Measurements from ENCODE around the gene NFE2.
"Not testable (repeated sequence)": the region's sequence is repeated elsewhere in the genome, so short reads cannot be mapped to it uniquely, and the experiment has no call there.

The NFE2 gene

DNA sequence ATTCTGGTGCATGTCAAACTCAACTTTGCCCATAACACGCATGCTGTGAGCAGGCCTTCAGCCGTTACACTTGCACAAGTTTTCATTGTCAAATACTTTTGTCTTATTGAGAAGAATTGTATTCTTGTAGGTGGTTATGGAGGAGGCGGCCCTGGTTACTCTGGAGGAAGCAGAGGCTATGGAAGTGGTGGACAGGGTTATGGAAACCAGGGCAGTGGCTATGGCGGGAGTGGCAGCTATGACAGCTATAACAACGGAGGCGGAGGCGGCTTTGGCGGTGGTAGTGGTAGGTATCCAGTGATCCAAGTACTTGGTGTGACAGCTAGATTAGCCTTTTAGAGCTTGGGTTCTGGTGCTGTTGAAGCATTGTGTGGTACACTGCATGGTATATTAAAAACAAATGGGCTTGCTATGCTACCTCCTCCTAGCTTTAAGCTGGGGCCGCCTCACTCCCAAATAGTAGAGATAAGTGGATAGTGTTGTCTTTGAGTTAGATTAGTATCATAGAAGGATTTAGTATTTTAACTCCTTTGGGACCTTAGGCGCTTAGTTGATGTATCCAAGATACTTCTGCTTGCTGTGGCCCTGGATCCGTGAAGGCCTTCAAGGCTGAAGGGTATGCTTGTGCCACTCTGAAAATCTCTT, 17.7 kb downstream of the NFE2 start:
- DNase-seq (ENCODE audit: low spot score): no peak

DNA sequence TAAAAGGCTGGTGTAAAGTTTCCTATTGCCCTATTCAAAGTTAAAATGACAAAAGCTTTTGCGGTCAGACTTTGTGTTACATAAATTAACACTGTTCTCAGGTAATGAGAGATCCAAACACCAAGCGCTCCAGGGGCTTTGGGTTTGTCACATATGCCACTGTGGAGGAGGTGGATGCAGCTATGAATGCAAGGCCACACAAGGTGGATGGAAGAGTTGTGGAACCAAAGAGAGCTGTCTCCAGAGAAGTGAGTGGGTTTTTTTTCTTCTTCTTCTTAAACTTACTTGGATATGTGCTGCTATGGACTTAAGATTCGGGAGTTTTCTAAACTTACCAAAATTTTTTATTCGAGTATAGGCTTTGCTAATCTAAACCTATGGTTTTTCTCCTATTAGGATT, 19.1 kb downstream of the NFE2 start:
- DNase-seq (ENCODE audit: low spot score): not testable (repeated sequence)

DNA sequence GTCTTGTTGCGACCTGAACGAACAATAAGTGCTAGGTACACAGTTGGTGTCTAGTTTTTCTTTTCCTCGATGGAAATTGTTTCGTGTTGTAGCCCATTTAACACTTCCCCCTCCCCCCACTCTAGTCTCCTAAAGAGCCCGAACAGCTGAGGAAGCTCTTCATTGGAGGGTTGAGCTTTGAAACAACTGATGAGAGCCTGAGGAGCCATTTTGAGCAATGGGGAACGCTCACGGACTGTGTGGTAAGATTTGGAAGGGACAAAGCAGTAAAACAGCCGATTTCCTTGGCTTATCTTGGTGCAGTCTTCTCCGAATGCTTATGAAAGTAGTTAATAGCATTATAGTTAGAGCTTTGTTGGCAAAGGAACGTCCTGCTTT, 19.6 kb downstream of the NFE2 start:
- not testable (repeated sequence) for DNase-seq (ENCODE audit: low spot score)

DNA sequence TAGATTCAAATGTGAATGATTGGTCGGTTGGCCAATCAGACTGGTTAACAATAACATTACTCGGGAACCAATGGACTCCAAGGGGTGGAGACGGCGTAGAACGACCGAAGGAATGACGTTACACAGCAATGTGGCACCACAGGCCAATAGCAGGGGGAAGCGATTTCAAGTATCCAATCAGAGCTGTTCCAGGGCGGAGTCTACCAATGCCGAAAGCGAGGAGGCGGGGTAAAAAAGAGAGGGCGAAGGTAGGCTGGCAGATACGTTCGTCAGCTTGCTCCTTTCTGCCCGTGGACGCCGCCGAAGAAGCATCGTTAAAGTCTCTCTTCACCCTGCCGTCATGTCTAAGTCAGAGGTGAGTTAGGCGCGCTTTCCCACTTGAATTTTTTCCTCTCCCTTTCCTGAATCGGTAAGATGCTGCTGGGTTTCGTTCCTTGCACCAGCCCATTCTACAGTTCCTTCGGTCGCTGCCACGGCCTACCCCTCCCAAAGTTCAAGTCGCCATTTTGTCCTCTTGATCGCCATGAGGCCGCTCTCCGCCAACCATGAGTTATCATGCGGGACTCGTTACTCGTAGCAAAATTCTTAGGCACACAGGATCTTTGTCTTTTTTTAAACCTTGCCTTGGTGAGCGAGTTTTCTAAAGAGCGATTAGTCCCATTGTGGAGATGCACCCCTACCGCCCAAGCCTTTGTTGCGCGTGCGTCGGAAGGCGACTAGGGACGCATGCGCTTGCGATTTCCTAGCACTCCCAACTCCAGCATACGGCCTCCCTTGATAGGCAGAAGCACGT, 20.2 kb downstream of the NFE2 start, which contains the start of gene HNRNPA1:
HNRNPA1 (plus strand) TSS at position 259 of the 793 bp plus-strand sequence; CDS start at position 341, 82 bp downstream.
- DNase-seq (ENCODE audit: low spot score): peak; percentile 100

DNA sequence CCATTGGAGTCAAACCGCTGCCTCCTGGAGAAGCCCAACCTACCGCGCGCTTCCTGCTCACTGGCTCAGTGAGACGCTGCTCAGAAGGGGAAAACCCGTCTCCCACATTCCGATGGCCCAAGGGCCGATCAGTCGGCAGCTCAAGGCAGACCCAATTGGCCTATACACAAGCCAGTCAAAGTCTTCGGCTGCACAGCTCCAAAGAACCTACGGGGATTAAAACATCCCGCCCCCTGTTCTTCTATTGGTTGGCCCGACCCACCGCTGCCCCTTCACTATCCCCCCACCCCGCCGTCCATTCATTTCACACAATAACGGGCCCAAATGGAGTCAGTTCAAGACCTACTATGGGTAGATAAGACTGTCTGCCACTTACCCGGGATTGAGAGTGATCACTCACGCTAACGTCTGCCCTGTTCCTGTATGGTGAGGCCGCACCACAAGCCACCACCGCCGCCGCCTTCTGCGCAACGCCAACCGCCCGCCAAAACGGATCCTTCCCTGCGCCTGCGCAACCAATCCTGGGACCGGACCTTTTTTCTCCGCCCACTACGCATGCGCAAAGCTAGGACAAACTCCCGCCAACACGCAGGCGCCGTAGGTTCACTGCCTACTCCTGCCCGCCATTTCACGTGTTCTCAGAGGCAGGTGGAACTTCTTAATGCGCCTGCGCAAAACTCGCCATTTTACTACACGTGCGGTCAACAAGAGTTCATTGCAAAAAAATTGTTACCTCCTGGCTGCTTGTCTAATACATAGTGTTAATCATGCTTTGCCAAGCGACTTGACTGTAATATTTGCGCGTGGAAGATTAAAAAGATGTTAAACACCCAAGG, 21.0 kb downstream of the NFE2 start, which contains the start of gene CBX5:
CBX5 (minus strand) TSS at position 491 of the 836 bp plus-strand sequence. CDS start 22,472 bp downstream, outside the sequence.
- peak; percentile 100 for DNase-seq (ENCODE audit: low spot score)

DNA sequence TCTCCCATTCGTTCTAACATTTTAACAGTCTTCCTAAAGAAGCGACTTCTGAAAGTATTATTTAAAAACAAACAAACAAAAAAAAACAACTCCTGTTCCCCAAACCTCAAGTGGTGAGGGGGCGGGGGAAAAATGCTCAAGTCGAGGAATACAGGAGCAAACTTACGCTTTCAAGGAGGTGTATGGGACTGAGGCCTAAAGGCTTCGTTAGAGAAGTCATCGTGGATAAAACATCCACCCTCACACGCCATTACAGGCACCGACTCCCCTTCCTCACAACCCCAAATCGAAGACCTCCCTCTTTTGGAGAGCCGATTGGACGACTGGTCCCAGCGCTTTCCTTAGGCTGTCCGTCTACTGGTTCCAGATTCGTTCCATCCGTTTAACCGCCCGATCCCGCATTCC, 21.6 kb downstream of the NFE2 start:
- no peak for DNase-seq (ENCODE audit: low spot score)

DNA sequence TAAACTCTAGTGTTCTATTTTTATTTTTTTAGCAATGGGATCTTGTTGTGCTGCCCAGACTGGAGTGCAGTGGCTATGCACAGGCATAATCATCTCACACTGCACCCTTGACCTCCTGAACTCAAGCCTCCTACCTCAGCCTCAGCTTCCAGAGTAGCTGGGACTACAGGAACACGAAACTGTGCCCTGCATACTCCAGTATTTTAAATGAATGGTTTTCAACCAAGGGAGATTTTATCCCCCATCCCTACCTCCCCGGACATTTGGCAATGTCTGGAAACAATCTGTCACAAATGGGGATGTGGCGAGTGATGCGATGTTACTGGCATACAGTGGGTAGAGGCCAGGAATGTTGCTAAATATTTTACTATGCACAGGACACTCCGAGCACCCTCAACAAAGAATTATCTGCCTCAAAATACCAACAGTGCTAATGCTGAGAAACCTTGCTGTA, 23.0 kb downstream of the NFE2 start:
- DNase-seq (ENCODE audit: low spot score): no peak

DNA sequence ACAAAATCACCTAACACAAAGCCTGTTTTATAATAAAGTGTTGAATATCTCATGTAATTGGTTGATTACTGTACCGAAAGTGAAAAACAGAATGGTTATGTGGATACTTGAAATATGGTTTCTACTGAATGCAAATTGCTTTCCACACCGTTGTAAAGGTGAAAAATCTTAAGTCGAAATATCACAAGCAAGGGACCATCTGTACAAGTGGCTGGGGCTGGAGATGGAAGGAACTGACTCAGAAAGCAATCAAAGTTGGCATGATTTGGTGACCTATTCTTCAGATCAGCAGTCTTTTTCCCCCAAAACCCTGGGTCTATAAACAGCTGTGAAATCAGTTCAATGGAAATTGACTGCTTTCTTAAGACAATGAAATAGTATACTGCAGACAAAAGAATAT, 24.4 kb downstream of the NFE2 start:
- no peak for DNase-seq (ENCODE audit: low spot score)

DNA sequence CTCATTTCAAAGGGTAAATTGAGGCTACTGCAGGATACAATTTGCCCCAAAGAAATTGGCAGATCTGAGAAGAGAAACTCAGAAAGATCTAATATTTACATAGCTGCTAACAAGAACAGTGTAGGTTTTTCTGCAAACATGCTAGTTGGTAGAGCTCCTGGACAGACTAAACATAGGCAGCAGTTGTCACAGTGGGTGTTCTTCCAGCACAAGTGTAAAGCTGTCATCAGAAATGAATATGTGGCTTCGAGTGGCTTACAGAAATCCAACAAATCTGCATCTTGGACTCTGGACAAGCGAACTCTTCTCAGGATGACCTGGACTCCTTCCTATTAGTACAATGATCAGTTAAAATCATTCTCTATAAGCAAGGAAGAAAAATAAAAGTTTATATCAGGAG, 26.8 kb downstream of the NFE2 start:
- DNase-seq (ENCODE audit: low spot score): no peak

DNA sequence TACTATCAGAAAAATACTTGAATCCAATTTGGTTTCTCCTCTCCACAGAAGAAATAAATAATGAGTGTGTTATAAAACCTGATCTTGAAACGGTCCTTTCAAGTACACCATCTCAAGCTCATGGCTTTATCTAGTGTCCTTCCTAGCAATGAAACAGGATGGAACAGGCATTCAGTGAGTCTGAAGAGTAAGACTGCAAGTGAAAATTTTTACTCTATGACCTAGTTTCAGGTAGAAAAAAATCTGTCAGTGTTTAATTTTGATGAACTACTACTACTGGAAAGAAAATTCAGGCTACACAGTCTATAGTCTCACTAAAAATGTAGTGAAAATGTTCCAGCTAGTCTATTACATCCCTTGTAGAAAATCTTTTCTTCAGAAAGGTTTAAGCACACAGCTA, 28.6 kb downstream of the NFE2 start:
- no peak for DNase-seq (ENCODE audit: low spot score)

DNA sequence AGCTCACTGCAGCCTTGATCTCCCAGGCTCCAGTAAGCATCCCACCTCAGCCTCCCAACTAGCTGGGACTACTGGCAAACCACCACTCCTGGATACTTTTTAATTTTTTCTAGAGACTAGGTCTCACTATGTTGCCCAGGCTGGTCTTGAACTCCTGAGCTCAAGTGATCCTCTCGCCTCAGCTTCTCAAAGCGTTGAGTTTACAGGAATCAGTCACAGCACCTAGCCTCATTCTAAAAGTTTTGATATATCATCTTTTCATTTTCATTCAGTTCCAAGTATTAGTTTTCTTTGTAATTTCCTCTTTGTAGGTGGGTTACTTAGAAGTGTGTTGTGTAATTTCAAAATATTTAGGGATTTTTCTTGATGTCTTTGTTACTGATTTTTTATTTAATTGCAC, 30.5 kb downstream of the NFE2 start:
- DNase-seq (ENCODE audit: low spot score): no peak

DNA sequence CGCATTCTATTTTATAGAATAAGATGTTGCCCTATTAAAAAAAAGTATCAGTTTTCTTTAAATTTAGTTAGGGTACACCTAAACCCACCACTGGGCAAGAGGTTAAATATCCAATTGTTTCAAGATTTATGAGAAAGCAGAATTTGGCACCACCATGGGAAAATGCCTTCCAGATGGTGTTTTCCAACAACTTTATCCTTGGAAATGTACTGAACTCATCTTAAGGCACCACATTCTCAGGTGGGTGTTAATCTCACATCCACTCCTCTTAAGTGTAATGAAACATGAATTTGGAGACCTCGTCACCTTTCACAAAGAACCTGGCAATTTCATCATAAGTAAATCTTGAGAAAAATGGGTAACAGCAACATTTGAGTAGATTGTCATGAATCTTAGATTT, 34.0 kb downstream of the NFE2 start:
- DNase-seq (ENCODE audit: low spot score): no peak

DNA sequence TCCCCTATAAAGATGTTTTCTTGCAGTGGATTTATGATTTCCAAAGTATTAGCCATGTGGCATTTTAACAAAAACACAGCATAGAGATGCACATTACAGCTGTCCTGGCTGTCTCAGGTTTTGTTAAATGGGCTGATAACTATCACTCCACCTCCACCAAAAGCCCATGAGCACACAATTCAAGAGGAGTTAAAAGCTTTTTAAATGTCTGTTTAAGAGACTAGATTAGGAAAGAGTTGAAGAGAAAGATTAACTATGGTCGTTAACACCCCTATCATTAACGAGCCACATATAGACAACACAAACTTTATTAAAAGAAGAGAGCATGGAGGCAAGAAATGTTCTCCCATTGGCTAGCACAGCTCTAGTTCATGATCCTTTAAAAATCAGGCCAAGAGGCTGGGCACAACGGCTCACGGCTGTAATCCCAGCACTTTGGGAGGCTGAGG, 35.4 kb downstream of the NFE2 start:
- DNase-seq (ENCODE audit: low spot score): no peak

DNA sequence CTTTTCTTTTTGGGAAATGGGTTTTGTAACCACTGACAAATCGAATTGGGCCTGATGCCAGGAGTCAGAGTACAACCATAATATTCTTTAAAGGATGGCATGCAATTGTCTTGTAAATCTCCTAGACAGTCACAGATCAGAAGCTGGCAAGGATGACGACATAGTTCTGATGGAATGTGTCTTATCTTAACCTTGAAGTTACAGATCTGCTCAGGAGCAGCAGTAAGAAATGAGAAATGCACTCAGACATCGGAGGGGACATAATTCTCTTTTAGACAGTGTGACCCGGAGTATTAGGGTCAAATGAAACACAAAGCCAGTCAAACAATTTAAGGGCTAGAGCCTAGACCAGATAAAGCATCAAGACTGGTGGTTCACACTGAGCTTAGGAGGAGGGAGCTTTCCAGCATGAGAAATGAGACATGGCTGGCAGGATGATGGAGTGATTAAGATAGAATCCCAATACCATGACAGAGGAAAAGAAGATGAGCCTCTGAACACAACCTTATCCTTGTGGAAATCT, 38.4 kb downstream of the NFE2 start:
- DNase-seq (ENCODE audit: low spot score): no peak

DNA sequence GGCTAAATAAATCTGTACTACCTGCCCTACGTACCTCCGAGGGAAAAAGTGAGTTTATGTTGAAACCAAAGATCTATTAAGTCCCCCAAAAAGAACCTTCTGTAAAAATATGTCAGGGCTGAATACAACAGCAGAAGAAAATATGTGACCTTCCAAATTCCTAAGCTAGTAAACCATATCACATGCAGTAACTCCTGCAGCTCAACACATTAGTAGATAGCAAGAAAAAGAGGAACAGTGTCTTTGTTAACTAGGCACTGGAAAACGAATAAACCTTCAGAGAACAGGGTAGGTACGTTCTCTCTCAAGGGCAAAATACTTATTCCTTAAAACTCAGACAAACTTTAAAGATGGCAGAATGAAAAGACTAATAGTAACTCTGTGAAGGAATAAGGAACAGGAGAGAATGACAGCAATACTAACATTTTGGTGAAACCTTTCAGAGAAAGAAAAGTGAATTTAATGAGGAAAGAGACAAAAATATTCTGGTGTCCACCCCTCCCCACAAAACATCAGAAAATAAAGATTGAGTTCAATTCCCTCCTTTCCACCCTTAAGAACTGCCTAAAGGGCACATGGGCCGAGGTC, 38.9 kb downstream of the NFE2 start:
- DNase-seq (ENCODE audit: low spot score): no peak

DNA sequence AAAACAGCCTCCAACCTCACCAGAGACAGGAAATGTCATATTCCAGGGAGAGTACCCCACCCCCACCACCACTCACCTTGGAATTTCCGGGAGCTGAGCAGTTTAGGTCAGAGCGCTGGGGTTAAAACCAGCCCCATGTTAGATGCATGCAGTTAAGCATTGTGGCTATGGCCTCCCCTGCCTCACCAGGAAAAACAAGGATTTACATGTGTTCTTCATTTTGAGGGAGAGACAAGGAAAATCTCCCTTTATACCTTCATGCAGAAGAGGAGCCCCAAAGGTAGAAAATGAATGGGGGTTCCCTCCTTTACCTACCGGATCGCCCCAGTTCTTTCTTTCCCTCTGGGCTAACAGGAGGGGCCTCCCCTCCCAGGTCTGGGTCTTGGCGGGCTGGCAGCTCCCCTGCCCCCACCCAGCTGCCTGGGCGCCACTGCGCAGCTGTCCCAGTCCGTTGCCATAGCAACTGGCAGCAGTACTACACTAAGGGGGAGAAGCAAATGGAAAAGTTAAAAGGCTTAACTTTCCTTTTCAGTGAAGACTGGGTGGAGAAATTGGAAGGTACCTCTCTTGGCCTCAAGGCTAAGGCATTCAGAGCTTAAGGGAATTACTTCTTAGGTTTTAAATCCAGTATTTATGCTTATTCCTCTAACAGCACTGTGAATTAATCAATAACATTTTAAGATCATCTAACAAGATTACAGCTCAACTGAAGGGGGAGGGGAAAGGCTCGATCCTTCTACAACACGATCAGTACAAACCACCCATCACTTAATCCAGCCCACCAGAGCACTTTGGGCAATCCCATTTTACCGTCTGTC, 41.4 kb downstream of the NFE2 start:
- DNase-seq (ENCODE audit: low spot score): peak; percentile 65

DNA sequence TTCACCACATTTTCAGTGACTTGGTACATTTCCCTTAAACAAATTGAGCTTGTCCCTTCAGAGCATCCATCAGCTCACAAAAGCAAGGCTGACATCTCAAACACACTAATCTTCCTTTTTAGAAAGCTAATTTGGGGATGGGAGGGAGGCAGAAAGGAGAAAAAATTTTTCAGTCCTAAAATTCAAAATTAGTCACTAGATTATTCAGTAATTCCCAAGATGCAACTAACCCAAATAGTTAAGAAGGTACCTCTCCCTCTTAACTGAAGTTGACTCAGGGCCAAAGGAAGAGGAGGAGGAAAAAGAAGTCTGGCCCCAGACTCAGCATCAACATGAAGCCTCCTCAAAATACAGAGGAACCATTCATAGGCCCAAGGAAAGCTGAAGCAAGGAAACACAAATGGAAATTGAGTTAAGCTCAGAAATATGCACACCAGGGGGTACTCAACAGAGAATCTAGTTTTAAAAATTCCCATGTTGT, 42.6 kb downstream of the NFE2 start:
- DNase-seq (ENCODE audit: low spot score): no peak

DNA sequence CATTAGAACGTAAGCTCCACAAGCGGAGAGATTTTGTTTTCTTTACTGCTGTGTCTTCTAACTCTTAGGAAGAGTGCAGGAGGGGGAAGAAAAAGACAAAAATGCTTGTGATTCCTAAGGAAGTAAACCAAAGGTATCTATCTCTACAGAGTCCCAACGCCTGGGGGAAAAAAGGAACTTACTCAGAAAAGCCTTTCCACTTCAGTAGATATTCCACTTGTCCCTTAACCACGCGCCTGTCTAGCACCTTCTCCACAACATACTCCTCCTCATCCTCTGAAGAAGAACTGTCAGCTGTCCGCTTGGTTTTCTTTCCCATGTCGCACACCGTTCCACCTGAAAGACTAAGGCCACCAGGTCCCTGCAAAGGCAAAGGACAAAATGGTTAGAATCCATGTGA, 43.5 kb downstream of the NFE2 start:
- DNase-seq (ENCODE audit: low spot score): no peak

DNA sequence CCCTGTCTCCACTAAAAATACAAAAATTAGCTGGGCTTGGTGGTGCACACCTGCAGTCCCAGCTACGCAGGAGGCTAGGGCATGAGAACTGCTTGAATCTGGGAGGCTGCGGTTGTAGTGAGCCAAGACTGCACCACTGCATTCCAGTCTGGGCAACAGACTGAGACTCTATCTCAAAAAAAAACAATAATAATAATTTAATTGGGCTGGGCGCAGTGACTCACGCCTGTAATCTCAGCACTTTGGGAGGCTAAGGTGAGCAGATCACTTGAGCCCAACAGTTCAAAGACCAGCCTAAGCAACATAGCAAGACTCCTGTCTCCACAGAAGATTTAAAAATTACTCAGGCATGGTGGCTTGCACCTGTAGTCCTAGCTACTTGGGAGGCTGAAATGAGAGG, 47.6 kb downstream of the NFE2 start:
- DNase-seq (ENCODE audit: low spot score): no peak

DNA sequence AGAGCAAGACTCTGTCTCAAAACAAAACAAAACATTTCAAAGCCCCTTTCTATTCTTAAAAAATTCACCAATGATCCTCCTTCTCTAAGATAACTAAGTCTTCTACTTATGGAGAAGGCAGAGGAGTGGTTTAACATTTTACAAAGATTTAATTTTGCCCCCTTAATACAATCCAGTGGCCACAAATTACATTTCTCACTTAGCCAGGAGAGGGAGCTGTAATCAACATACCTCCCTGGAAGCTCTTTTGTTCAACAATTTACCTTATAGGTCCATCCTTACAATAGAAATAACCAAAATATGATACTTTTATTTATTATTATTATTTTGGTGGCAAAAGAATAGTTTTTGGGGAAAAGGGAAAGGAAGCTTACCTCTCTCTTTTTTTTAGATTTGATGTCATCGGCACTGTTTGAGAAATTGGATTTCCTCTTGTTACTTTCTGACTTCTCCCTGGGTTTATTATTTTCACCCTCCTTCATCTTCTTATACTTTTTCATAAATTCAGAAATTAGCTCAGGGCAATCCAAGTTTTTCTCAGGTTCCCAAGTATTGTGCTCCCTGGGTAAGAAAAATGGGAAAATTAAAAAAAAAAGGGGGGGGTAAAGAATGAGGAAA, 49.0 kb downstream of the NFE2 start:
- peak; percentile 75 for DNase-seq (ENCODE audit: low spot score)
